Colonic mucosa (tissue), 4 donors: ENCODE results near the gene DPH2. TPM values are rescaled to one million over a fixed set of nuclear protein-coding genes. Genes with fewer than 3 reads are reported as not detected.

ENCODE experiments used
- DNase-seq: peaks from one replicate; pipeline ENCODE4 v3.0.0-alpha.2; 2020
- H3K27ac ChIP-seq: fragments of 200-600 bp; one replicate; pipeline ENCODE4 v1.8.0; 2021
- H3K27me3 ChIP-seq: fragments of 200-600 bp; one replicate; pipeline ENCODE4 v1.8.0; 2021
- H3K36me3 ChIP-seq: fragments of 200-600 bp; one replicate; pipeline ENCODE4 v1.8.0; 2021
- H3K4me1 ChIP-seq: fragments of 200-600 bp; one replicate; pipeline ENCODE4 v1.8.0; 2021; ENCODE audit warnings: mild to moderate bottlenecking
- H3K4me3 ChIP-seq: fragments of 200-600 bp; one replicate; pipeline ENCODE4 v1.8.0; 2021
- H3K9ac ChIP-seq, 2 donors: one replicate each; pipeline ENCODE4 v1.7.0; 2013; ENCODE audit warnings: control low read depth in 2 of 2, low read depth in 2 of 2, low read length in 2 of 2
- H3K9me3 ChIP-seq: fragments of 200-600 bp; one replicate; pipeline ENCODE4 v1.8.0; 2021
- CTCF ChIP-seq: fragments of 200-600 bp; IDR thresholded peaks from one replicate; pipeline ENCODE4 v1.8.0; 2022; ENCODE audit warnings: antibody characterized with exemption, mild to moderate bottlenecking
- intact Hi-C: fragments of 100-400 bp; cut with DNase I; formaldehyde crosslinking; loops from one replicate; pipeline ENCODE4 v1.14.1; 2022
- total RNA-seq, 2 donors: library from RNA; stranded (reverse); fragmentation: NEBNext Ultra II Directional in 1 of 2; extraction: Animal tissue kit (Norgen Biotek cat#: 25700) in 1 of 2; gene quantifications; one replicate each; pipeline ENCODE4 v1.2.1, GENCODE V29; 2021
- donor health status: healthy.
- donor health status: DM: no; HTN: no; CAD: no.
- donor health status: DM: no; HTN: no; CAD: no.

DPH2 gene
- total RNA-seq, 2 donors from 2014 or later: 11.5 to 43.1 TPM

GRCh38 chr1:43994794-43995790 is 25.3 kb downstream of the DPH2 start:
- Histone ChIP-seq H3K36me3 (no peaks in the 10 kb centered on the region), H3K27me3 (no peaks in the 10 kb centered on the region), H3K9ac (no peak overlapping the region), H3K4me1 (no peaks in the 10 kb centered on the region), H3K9me3 (no peaks in the 10 kb centered on the region), H3K27ac (no peak overlapping the region), H3K4me3 (no peak overlapping the region)
- intact Hi-C loops: no loop called here
- peak; percentile 32 for TF ChIP-seq CTCF
- peak; percentile 43 for DNase-seq

GRCh38 chr1:43995984-43996732 is 26.3 kb downstream of the DPH2 start:
- H3K27ac ChIP-seq: no peak overlapping the region

GRCh38 chr1:43996733-43997115 is 26.9 kb downstream of the DPH2 start:
- Histone ChIP-seq H3K9ac (no peak overlapping the region), H3K4me1 (no peaks in the 10 kb centered on the region), H3K4me3 (no peak overlapping the region), H3K27me3 (no peaks in the 10 kb centered on the region), H3K36me3 (no peaks in the 10 kb centered on the region), H3K27ac (no peak overlapping the region), H3K9me3 (no peaks in the 10 kb centered on the region)
- no peak for DNase-seq
- TF ChIP-seq CTCF: no peak
- intact Hi-C loops: no loop called here

More at GRCh38 chr1:43995984-43996732, 26.3 kb downstream of the DPH2 start:
- no peaks in the 10 kb centered on the region for H3K36me3 ChIP-seq
- no peaks in the 10 kb centered on the region for H3K9me3 ChIP-seq
- intact Hi-C loops: no loop called here
- no peaks in the 10 kb centered on the region for H3K27me3 ChIP-seq
- H3K4me3 ChIP-seq: no peak overlapping the region
- no peak overlapping the region for H3K9ac ChIP-seq
- no peak for TF ChIP-seq CTCF
- DNase-seq: no peak
- no peaks in the 10 kb centered on the region for H3K4me1 ChIP-seq

GRCh38 chr1:43997295-43997999 is 27.6 kb downstream of the DPH2 start:
- peak; percentile 51 for DNase-seq
- Histone ChIP-seq H3K36me3 (no peaks in the 10 kb centered on the region), H3K9me3 (no peaks in the 10 kb centered on the region), H3K27me3 (no peaks in the 10 kb centered on the region), H3K4me3 (peak overlapping the region; percentile 23), H3K9ac (peak overlapping the region; percentile 29 to 60), H3K27ac (peak overlapping the region; percentile 57), H3K4me1 (no peaks in the 10 kb centered on the region)
- intact Hi-C loops: no loop called here
- no peak for TF ChIP-seq CTCF

GRCh38 chr1:43998000-43998378 is 28.2 kb downstream of the DPH2 start:
- no peak for DNase-seq
- H3K27ac ChIP-seq: peak overlapping the region; percentile 57
- no peaks in the 10 kb centered on the region for H3K9me3 ChIP-seq
- H3K27me3 ChIP-seq: no peaks in the 10 kb centered on the region
- peak overlapping the region; percentile 29 to 60 for H3K9ac ChIP-seq
- H3K36me3 ChIP-seq: no peaks in the 10 kb centered on the region
- intact Hi-C loops: no loop called here
- peak overlapping the region; percentile 23 for H3K4me3 ChIP-seq
- no peaks in the 10 kb centered on the region for H3K4me1 ChIP-seq
- no peak for TF ChIP-seq CTCF
